Measurements from ENCODE around the gene ADAM10. TPM values are rescaled to one million over a fixed set of nuclear protein-coding genes. Genes with fewer than 3 reads are reported as not detected.

Gene ADAM10
- polyA plus RNA-seq, 4 donors, result 225 to 273 (median 240) TPM

DNA sequence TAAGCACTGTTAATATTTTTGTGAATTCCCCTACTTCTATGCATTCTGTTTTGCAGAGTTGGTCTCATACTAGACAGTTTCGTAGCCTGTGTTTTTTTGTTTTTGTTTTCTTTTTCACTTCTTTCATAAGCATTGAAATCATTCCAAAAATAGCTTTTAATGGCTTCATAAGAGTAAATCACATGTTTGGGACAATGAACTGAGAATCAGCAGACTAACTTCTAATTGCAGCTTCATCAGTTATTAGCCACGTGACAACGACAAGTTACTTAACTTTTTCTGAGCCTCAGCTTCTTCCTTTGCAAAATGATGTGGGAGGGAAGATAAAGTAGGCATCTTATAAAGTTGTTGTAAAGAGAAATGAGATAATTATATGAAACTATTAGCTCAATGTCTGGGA, 193.0 kb downstream of the ADAM10 start:
- DNase-seq (ENCODE audit: low read depth in 4 of 4, low spot score in 2 of 4), result no peak

DNA sequence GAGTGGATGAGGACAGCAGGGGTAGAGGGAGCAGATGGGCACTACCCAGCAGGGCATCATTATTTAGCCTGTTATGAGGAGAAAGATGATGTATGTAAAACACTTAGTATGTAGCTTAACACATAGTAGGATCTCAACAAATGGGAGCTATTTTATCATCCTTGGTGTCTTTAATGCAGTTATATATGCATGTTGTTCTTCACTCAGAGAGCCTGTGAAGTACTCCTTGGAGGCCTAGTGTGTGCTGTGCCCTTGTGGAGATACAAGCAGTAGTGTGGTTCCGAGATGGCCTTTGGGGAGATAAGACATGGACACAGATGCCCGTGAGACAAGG, 193.5 kb downstream of the ADAM10 start:
- no peak for DNase-seq (ENCODE audit: low read depth in 4 of 4, low spot score in 2 of 4)

DNA sequence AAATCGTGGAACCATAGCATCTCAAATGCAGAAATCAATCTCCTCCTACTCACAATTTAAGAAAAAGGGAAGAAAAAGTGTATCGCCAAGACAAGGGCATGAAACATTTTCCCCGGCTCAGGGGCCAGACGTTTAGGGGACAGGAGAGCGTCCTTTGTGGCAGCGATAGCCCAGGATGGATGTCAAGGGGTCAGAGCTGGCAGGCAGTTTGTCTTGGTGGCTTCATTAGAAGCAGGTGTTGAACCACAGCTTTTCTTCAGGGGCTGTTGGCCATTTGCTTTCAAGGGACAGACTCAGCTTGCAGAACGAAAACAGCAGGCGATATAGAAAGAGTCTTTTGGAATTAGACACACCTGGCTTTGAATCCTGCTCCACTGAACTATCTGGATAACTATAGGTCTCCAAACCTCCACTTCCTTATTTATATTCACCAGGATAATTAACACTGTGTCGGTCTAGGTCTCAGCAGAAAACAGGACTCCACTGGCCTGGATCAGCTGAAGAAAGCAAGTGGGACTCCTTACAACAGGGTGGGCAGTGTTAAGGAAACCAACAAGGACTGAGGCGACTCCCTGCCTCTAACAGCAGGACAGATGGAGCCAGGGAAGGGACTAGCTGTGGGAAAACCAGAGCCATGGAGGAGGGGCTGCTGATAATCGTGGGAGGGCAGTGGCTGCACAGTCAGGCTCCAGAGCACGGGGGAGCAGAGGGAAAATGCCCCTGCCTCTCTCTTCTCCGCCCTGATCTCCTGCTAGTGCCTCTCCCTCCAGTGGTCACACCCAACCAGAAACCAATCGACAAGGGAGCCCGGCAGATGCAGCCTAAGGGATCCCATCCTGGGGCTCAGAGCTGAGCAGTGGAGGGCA, 194.1 kb downstream of the ADAM10 start:
- DNase-seq (ENCODE audit: low read depth in 4 of 4, low spot score in 2 of 4), result no peak

GRCh38 chr15:58554758-58555157, 194.7 kb downstream of the ADAM10 start:
- DNase-seq (ENCODE audit: low read depth in 4 of 4, low spot score in 2 of 4), result no peak

- no peak for DNase-seq (ENCODE audit: low read depth in 4 of 4, low spot score in 2 of 4)
Observed at GRCh38 chr15:58553365-58553918, 196.1 kb downstream of the ADAM10 start.

GRCh38 chr15:58552505-58553364, 196.8 kb downstream of the ADAM10 start:
- no peak for DNase-seq (ENCODE audit: low read depth in 4 of 4, low spot score in 2 of 4)

GRCh38 chr15:58551764-58552504, 197.6 kb downstream of the ADAM10 start:
- no peak for DNase-seq (ENCODE audit: low read depth in 4 of 4, low spot score in 2 of 4)

DNA sequence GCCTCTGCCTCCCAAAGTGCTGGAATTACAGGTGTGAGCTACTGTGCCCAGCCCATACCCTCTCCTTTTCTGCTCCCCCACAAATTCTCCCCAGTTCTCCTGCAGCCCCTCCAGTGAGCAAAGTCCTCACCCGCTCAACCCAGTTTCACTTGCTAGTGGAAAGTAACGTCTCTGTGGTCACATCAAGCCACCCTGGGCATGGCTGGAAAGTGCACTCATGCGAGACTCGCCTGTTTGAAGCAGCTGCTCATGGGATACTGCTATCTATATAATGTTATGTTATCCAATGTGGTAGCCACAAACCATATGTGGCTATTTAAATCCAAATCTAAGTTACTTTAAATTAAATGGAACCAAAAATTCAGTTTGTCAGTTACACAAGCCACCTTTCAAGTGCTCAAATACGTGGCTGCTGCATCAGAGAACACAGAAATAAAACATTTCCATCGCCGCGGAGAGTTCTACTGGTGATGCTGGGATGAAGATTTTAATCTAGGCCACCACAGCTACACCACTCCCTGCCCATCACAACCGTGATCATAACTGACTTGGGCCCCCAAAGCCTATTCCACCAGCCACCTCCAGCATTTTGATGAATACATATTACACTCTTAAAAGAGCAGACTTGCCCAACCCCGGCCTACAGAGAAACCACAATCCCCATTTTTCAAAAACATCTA, 198.3 kb downstream of the ADAM10 start:
- DNase-seq (ENCODE audit: low read depth in 4 of 4, low spot score in 2 of 4), result no peak

DNA sequence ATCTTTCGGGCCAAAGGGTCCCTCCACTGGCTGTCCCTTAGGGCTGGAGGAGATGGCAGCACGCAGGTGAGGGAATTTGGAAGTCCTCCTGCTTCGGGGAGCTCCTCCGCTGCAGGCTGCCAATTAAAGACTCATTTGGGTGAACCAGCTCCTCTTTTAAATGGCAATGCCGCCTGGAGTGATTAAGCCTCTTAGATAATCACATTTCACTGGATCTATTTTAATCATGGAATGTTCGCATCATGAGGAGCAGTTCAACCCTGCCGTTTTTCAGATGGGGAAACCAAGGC, 199.8 kb downstream of the ADAM10 start:
- DNase-seq (ENCODE audit: low read depth in 4 of 4, low spot score in 2 of 4), result no peak

DNA sequence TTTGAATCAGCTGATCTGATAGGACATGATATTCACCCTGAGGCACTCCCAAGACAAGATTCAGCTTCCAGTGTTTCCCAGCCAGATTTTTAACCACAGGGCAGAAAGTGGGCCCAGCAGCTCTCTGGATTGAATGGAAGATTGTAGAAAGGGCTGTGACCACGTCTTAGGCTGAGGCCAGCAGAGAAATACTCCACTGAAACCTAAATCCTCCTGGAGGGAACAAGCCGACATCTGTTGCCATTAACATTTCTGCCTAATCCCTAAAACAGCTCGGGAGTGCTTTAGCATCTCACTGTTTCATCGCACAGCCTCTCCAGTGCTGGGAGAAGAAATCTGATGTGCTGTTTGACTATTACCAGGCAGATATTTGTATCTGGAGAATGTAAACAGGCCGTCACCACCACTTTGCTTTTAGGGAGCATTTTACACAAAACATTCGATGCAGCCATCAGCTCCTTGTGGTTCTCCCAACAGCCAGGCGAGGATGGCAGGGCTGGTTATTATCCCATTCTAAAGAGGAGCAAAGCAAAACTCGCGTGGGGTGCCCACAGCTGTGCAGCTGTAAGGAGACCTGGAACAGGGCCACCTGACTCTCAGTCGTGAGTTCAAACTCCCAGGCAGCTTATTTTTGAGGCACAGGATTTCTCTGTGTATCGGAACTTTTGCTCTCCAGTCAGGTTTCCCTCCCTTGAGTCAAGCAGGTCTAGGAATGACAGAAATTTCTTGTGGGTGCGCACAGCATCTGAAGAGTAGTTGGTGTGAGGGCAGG, 200.3 kb downstream of the ADAM10 start:
- no peak for DNase-seq (ENCODE audit: low read depth in 4 of 4, low spot score in 2 of 4)

DNA sequence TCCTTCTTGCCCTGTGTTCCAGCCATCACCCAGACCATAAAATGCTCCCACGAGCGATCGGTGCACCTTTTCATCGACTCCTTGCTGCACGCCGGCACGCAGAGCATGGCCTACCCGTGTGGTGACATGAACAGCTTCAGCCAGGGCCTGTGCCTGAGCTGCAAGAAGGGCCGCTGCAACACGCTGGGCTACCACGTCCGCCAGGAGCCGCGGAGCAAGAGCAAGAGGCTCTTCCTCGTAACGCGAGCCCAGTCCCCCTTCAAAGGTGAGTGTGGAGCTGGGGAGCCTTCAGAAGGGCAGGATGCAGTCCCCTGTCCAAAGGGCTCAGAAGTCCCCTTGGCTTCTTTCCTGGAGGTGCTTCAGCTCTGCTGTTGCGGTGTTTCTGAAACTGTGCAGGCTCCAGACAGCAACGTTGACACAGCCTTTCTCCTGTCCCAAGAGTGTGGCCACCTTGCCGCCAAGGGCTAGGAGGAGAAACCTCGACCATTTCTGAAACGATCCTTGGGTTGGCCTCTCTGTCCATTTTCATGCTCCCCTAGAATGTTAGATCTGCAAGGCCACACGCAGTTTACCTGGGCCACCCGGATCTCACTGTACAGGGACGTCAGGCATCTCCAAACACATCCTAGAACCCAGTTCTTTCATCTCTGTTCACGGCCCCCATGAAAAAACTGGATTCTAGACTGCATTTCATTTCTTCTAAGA, 201.0 kb downstream of the ADAM10 start:
- no peak for DNase-seq (ENCODE audit: low read depth in 4 of 4, low spot score in 2 of 4)

- DNase-seq (ENCODE audit: low read depth in 4 of 4, low spot score in 2 of 4), result no peak
Observed at GRCh38 chr15:58547628-58548307, 201.7 kb downstream of the ADAM10 start.

- DNase-seq (ENCODE audit: low read depth in 4 of 4, low spot score in 2 of 4), result no peak
Observed at GRCh38 chr15:58546635-58547627, 202.6 kb downstream of the ADAM10 start.

- no peak for DNase-seq (ENCODE audit: low read depth in 4 of 4, low spot score in 2 of 4)
Observed at GRCh38 chr15:58546066-58546591, 203.4 kb downstream of the ADAM10 start.

- DNase-seq (ENCODE audit: low read depth in 4 of 4, low spot score in 2 of 4), result no peak
Observed at GRCh38 chr15:58545307-58546065, 204.0 kb downstream of the ADAM10 start.

- no peak for DNase-seq (ENCODE audit: low read depth in 4 of 4, low spot score in 2 of 4)
Observed at GRCh38 chr15:58544756-58545155, 204.8 kb downstream of the ADAM10 start.
